ENCODE results near the gene RAMP1.

Gene RAMP1

GRCh38 chr2:237951878-237952277, 92.5 kb downstream of the RAMP1 start:
- H3K4me3 ChIP-seq: no peak overlapping the region
- TF ChIP-seq CTCF (IDR thresholded peaks at IDR 0.05): no peak
- intact Hi-C loops (cut with DNase I; ENCODE audit: low total_unique reads): no loop called here

GRCh38 chr2:237952851-237953250, 93.4 kb downstream of the RAMP1 start:
- Histone ChIP-seq H3K27ac (no peak overlapping the region), H3K36me3 (no peaks in the 10 kb centered on the region), H3K9me3 (no peaks in the 10 kb centered on the region), H3K4me1 (peaks cover 0 to 11% (median 11%) of the 10 kb centered on the region in 4 donors), H3K4me3 (no peak overlapping the region), H3K27me3 (peaks cover 0 to 31% of the 10 kb centered on the region in 2 donors)
- no peak for TF ChIP-seq CTCF (IDR thresholded peaks at IDR 0.05)
- intact Hi-C loops (cut with DNase I; ENCODE audit: low total_unique reads): no loop called here
- DNase-seq: no peak

More at GRCh38 chr2:237951878-237952277, 92.5 kb downstream of the RAMP1 start:
- H3K27me3 ChIP-seq: peaks cover 0 to 31% of the 10 kb centered on the region in 2 donors
- H3K9me3 ChIP-seq: no peaks in the 10 kb centered on the region
- H3K27ac ChIP-seq: no peak overlapping the region
- DNase-seq: no peak
- peaks cover 0 to 11% (median 11%) of the 10 kb centered on the region in 4 donors for H3K4me1 ChIP-seq
- no peaks in the 10 kb centered on the region for H3K36me3 ChIP-seq

- Histone ChIP-seq H3K27me3 (peaks cover 0 to 31% of the 10 kb centered on the region in 2 donors), H3K4me1 (peaks cover 0 to 11% (median 11%) of the 10 kb centered on the region in 4 donors), H3K36me3 (no peaks in the 10 kb centered on the region), H3K9me3 (no peaks in the 10 kb centered on the region), H3K27ac (no peak overlapping the region), H3K4me3 (peak overlapping the region in 1 of 2 donors; percentile 39)
- intact Hi-C loops (cut with DNase I; ENCODE audit: low total_unique reads): no loop called here
- DNase-seq: peak in 1 of 2 donors; percentile 50
- no peak for TF ChIP-seq CTCF (IDR thresholded peaks at IDR 0.05)
Observed at GRCh38 chr2:237955640-237956401, 96.4 kb downstream of the RAMP1 start.

GRCh38 chr2:237956402-237956736, 96.9 kb downstream of the RAMP1 start:
- peaks cover 0 to 11% (median 11%) of the 10 kb centered on the region in 4 donors for H3K4me1 ChIP-seq
- no peak for DNase-seq
- H3K27ac ChIP-seq: no peak overlapping the region
- peaks cover 0 to 31% of the 10 kb centered on the region in 2 donors for H3K27me3 ChIP-seq
- H3K9me3 ChIP-seq: no peaks in the 10 kb centered on the region
- H3K4me3 ChIP-seq: peak overlapping the region in 1 of 2 donors; percentile 39
- no peak for TF ChIP-seq CTCF (IDR thresholded peaks at IDR 0.05)
- intact Hi-C loops (cut with DNase I; ENCODE audit: low total_unique reads): no loop called here
- no peaks in the 10 kb centered on the region for H3K36me3 ChIP-seq

GRCh38 chr2:237961637-237962036, 102.2 kb downstream of the RAMP1 start:
- Histone ChIP-seq H3K27me3 (peaks cover 0 to 2% of the 10 kb centered on the region in 2 donors), H3K4me1 (peaks cover 0 to 6% (median 5%) of the 10 kb centered on the region in 4 donors), H3K9me3 (peaks cover 0 to 13% (median 9%) of the 10 kb centered on the region in 3 donors), H3K27ac (no peak overlapping the region), H3K4me3 (no peak overlapping the region), H3K36me3 (no peaks in the 10 kb centered on the region)
- DNase-seq: no peak
- intact Hi-C loops (cut with DNase I; ENCODE audit: low total_unique reads): no loop called here
- TF ChIP-seq CTCF (IDR thresholded peaks at IDR 0.05): no peak
